ENCODE measurements around the gene ICAM4. TPM values are rescaled to one million over a fixed set of nuclear protein-coding genes. Genes with fewer than 3 reads are reported as not detected.

ICAM4 gene
- total and polyA plus RNA-seq, 2 of the 13 experiments (the other 11 are each of a cell fraction or from before 2014, with no cell fraction given) = 2.9 to 4.0 TPM

- peak; percentile 85 for TF ChIP-seq BCL3 (CRISPR knock-in tag; IDR thresholded peaks at IDR 0.05)
- peak; percentile 66; the same call in 1 of the 2 replicates for TF ChIP-seq ZNF558 (CRISPR knock-in tag; IDR thresholded peaks at IDR 0.05; ENCODE audit: borderline replicate concordance)
- 0 out of 2 replicates have a peak, but pooled peaks have one; percentile 56 for TF ChIP-seq ZNF224 (CRISPR knock-in tag; IDR thresholded peaks at IDR 0.05)
- 0 out of 2 replicates have a peak, but pooled peaks have one; percentile 67 for TF ChIP-seq AKAP8 (CRISPR knock-in tag; IDR thresholded peaks at IDR 0.05)
- TF ChIP-seq CENPX (CRISPR knock-in tag; IDR thresholded peaks at IDR 0.05) = no peak
- TF ChIP-seq ETS1 (CRISPR knock-in tag; IDR thresholded peaks at IDR 0.05) = no peak
- no peak for TF ChIP-seq PCBP2 (optimal IDR thresholded peaks at IDR 0.05; ENCODE audit: low read depth, low read length, poor library complexity, severe bottlenecking)
- TF ChIP-seq TBL1XR1 (IDR thresholded peaks at IDR 0.05; ENCODE audit: borderline replicate concordance, low read length, partially characterized antibody) = no peak
- TF ChIP-seq LCORL (IDR thresholded peaks at IDR 0.05) = no peak
- peak; percentile 86 for TF ChIP-seq LCORL (CRISPR knock-in tag; IDR thresholded peaks at IDR 0.05)
- no peak for TF ChIP-seq PAF1 (CRISPR knock-in tag; IDR thresholded peaks at IDR 0.05)
- TF ChIP-seq SRSF4 (IDR thresholded peaks at IDR 0.05; ENCODE audit: low read depth, low read length, poor library complexity, severe bottlenecking) = no peak
- no peak for TF ChIP-seq ZNF343 (CRISPR knock-in tag; IDR thresholded peaks at IDR 0.05)
- TF ChIP-seq SYNCRIP (IDR thresholded peaks at IDR 0.05; ENCODE audit: insufficient read depth, low read depth, low read length) = no peak
- TF ChIP-seq, protein P1, sequence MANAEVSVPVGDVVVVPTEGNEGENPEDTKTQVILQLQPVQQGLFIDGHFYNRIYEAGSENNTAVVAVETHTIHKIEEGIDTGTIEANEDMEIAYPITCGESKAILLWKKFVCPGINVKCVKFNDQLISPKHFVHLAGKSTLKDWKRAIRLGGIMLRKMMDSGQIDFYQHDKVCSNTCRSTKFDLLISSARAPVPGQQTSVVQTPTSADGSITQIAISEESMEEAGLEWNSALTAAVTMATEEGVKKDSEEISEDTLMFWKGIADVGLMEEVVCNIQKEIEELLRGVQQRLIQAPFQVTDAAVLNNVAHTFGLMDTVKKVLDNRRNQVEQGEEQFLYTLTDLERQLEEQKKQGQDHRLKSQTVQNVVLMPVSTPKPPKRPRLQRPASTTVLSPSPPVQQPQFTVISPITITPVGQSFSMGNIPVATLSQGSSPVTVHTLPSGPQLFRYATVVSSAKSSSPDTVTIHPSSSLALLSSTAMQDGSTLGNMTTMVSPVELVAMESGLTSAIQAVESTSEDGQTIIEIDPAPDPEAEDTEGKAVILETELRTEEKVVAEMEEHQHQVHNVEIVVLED (CRISPR knock-in tag; IDR thresholded peaks at IDR 0.05; ENCODE audit: borderline replicate concordance) = peak; percentile 91
- TF ChIP-seq MTF1 (CRISPR knock-in tag; IDR thresholded peaks at IDR 0.05) = 0 out of 2 replicates have a peak, but pooled peaks have one; percentile 30
- TF ChIP-seq SMARCE1 (IDR thresholded peaks at IDR 0.05; ENCODE audit: borderline replicate concordance) = no peak
- TF ChIP-seq, protein P2, sequence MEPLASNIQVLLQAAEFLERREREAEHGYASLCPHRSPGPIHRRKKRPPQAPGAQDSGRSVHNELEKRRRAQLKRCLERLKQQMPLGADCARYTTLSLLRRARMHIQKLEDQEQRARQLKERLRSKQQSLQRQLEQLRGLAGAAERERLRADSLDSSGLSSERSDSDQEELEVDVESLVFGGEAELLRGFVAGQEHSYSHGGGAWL (CRISPR knock-in tag; IDR thresholded peaks at IDR 0.05) = peak; percentile 94
- TF ChIP-seq SPEN (CRISPR knock-in tag; IDR thresholded peaks at IDR 0.05; ENCODE audit: low read depth) = peak; percentile 99
- TF ChIP-seq ZFAT (CRISPR knock-in tag; conservative IDR thresholded peaks at IDR 0.05) = 0 out of 2 replicates have a peak, but pooled peaks have one; percentile 60
- TF ChIP-seq SMYD3 (CRISPR knock-in tag; IDR thresholded peaks at IDR 0.05) = 0 out of 2 replicates have a peak, but pooled peaks have one; percentile 71
- TF ChIP-seq SMC3 (IDR thresholded peaks at IDR 0.05; ENCODE audit: low read length) = no peak
- no peak for TF ChIP-seq TIGD3 (CRISPR knock-in tag; IDR thresholded peaks at IDR 0.05; ENCODE audit: borderline replicate concordance)
These were observed 34.7 kb upstream of the ICAM4 start, which contains the start of gene MRPL4 (continued) for GRCh38 chr19:10251792-10252694.
